Loucy (cell line): ENCODE data around the gene SGMS1.

Source experiments
- EZH2phosphoT487 ChIP-seq: fragments of 200-600 bp; IDR thresholded peaks from 2 replicates; pipeline ENCODE4 v1.6.1; 2018; ENCODE audit warnings: antibody characterized with exemption, mild to moderate bottlenecking, moderate library complexity, borderline replicate concordance
- TF ChIP-seq, protein P1 (sequence below): fragments of 200-600 bp; sonication (generic); conservative IDR thresholded peaks from 2 replicates; pipeline ENCODE4 v1.5.1; 2014; ENCODE audit warnings: mild to moderate bottlenecking, antibody characterized with exemption, low read length

GRCh38 chr10:50528206-50528605 is 95.5 kb downstream of the SGMS1 start:
- TF ChIP-seq, protein P1, sequence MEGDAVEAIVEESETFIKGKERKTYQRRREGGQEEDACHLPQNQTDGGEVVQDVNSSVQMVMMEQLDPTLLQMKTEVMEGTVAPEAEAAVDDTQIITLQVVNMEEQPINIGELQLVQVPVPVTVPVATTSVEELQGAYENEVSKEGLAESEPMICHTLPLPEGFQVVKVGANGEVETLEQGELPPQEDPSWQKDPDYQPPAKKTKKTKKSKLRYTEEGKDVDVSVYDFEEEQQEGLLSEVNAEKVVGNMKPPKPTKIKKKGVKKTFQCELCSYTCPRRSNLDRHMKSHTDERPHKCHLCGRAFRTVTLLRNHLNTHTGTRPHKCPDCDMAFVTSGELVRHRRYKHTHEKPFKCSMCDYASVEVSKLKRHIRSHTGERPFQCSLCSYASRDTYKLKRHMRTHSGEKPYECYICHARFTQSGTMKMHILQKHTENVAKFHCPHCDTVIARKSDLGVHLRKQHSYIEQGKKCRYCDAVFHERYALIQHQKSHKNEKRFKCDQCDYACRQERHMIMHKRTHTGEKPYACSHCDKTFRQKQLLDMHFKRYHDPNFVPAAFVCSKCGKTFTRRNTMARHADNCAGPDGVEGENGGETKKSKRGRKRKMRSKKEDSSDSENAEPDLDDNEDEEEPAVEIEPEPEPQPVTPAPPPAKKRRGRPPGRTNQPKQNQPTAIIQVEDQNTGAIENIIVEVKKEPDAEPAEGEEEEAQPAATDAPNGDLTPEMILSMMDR, result no peak
- TF ChIP-seq EZH2phosphoT487, result no peak
